ENCODE measurements around the gene INMT. TPM values are rescaled to one million over a fixed set of nuclear protein-coding genes. Genes with fewer than 3 reads are reported as not detected.

Gene INMT
- total and polyA plus RNA-seq, 2 experiments from 2014 or later: 0.98 to 4.9 TPM

- H3K27ac ChIP-seq: no peak overlapping the region
- H3K27me3 ChIP-seq: no peaks in the 10 kb centered on the region
- H3K4me1 ChIP-seq (ENCODE audit: low read depth): no peaks in the 10 kb centered on the region
- TF ChIP-seq CTCF (IDR thresholded peaks at IDR 0.05; ENCODE audit: low read depth, low read length): no peak
- no peak for DNase-seq (ENCODE audit: low read depth in 1 of 2, low spot score in 1 of 2)
- no peak overlapping the region for H3K4me3 ChIP-seq
- no peaks in the 10 kb centered on the region for H3K36me3 ChIP-seq
- no peaks in the 10 kb centered on the region for H3K9me3 ChIP-seq (ENCODE audit: low read depth)
These were observed 30.7 kb upstream of the INMT start for GRCh38 chr7:30721211-30721610.

- no peaks in the 10 kb centered on the region for H3K27me3 ChIP-seq
- H3K9me3 ChIP-seq (ENCODE audit: low read depth): no peaks in the 10 kb centered on the region
- H3K27ac ChIP-seq: no peak overlapping the region
- H3K4me1 ChIP-seq (ENCODE audit: low read depth): no peaks in the 10 kb centered on the region
- H3K36me3 ChIP-seq: no peaks in the 10 kb centered on the region
- H3K4me3 ChIP-seq: no peak overlapping the region
- no peak for DNase-seq (ENCODE audit: low read depth in 1 of 2, low spot score in 1 of 2)
- no peak for TF ChIP-seq CTCF (IDR thresholded peaks at IDR 0.05; ENCODE audit: low read depth, low read length)
These were observed 29.7 kb upstream of the INMT start for GRCh38 chr7:30722187-30722586.

GRCh38 chr7:30722671-30723070, 29.3 kb upstream of the INMT start:
- no peak for DNase-seq (ENCODE audit: low read depth in 1 of 2, low spot score in 1 of 2)
- no peaks in the 10 kb centered on the region for H3K27me3 ChIP-seq
- no peaks in the 10 kb centered on the region for H3K9me3 ChIP-seq (ENCODE audit: low read depth)
- H3K36me3 ChIP-seq: no peaks in the 10 kb centered on the region
- no peaks in the 10 kb centered on the region for H3K4me1 ChIP-seq (ENCODE audit: low read depth)
- TF ChIP-seq CTCF (IDR thresholded peaks at IDR 0.05; ENCODE audit: low read depth, low read length): no peak
- no peak overlapping the region for H3K4me3 ChIP-seq
- H3K27ac ChIP-seq: no peak overlapping the region

GRCh38 chr7:30723776-30724175, 28.2 kb upstream of the INMT start:
- Histone ChIP-seq H3K4me3 (no peak overlapping the region), H3K9me3 (ENCODE audit: low read depth) (no peaks in the 10 kb centered on the region), H3K27me3 (no peaks in the 10 kb centered on the region), H3K27ac (no peak overlapping the region), H3K4me1 (ENCODE audit: low read depth) (no peaks in the 10 kb centered on the region), H3K36me3 (no peaks in the 10 kb centered on the region)
- TF ChIP-seq CTCF (IDR thresholded peaks at IDR 0.05; ENCODE audit: low read depth, low read length): no peak
- no peak for DNase-seq (ENCODE audit: low read depth in 1 of 2, low spot score in 1 of 2)

GRCh38 chr7:30726296-30727006, 25.5 kb upstream of the INMT start:
- Histone ChIP-seq H3K9me3 (ENCODE audit: low read depth) (no peaks in the 10 kb centered on the region), H3K27ac (no peak overlapping the region)
- no peak for TF ChIP-seq CTCF (IDR thresholded peaks at IDR 0.05; ENCODE audit: low read depth, low read length)

More at GRCh38 chr7:30726296-30727006, 25.5 kb upstream of the INMT start:
- Histone ChIP-seq H3K27me3 (no peaks in the 10 kb centered on the region), H3K4me3 (no peak overlapping the region), H3K36me3 (no peaks in the 10 kb centered on the region), H3K4me1 (ENCODE audit: low read depth) (no peaks in the 10 kb centered on the region)
- no peak for DNase-seq (ENCODE audit: low read depth in 1 of 2, low spot score in 1 of 2)

Measured in cardiac muscle cell (in vitro differentiated cells and primary cell).